ENCODE measurements around the gene PALMD.

DNA sequence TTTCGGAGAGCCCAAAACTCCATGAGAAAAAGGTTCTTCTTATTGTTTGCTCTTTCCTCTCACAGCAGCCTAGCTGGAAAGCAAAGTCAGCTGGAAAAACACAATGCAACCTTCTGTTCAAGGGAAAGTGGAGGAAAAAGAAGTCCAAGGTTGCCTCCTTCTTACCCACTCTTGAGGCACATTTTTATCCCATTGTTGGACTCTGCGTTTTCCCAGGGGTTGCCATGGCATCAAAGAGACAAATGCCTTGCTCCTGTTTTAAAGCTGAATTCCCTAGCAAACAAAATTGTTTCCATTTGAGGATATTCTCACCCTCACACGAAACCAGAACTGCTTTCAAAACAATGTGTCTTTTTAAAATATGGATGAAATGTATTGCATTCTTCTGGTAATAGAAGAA lies 45.1 kb upstream of the PALMD start:
- TF ChIP-seq, protein P1, sequence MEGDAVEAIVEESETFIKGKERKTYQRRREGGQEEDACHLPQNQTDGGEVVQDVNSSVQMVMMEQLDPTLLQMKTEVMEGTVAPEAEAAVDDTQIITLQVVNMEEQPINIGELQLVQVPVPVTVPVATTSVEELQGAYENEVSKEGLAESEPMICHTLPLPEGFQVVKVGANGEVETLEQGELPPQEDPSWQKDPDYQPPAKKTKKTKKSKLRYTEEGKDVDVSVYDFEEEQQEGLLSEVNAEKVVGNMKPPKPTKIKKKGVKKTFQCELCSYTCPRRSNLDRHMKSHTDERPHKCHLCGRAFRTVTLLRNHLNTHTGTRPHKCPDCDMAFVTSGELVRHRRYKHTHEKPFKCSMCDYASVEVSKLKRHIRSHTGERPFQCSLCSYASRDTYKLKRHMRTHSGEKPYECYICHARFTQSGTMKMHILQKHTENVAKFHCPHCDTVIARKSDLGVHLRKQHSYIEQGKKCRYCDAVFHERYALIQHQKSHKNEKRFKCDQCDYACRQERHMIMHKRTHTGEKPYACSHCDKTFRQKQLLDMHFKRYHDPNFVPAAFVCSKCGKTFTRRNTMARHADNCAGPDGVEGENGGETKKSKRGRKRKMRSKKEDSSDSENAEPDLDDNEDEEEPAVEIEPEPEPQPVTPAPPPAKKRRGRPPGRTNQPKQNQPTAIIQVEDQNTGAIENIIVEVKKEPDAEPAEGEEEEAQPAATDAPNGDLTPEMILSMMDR (IDR thresholded peaks at IDR 0.05): no peak
- TF ChIP-seq POLR2A (IDR thresholded peaks at IDR 0.05): no peak
- TF ChIP-seq EP300 (IDR thresholded peaks at IDR 0.05): no peak
